GM21723 (cell line): ENCODE measurements around the gene CCDC177.
"Not testable (repeated sequence)": the region's sequence is repeated elsewhere in the genome, so short reads cannot be mapped to it uniquely, and the experiment has no call there.

Experiments
- ATAC-seq: cut with Tn5 transposase; IDR thresholded peaks from one replicate; pipeline ENCODE4 v1.9.1; 2021; ENCODE audit warnings: mild to moderate bottlenecking, moderate library complexity; ENCODE audit not compliant: unreplicated experiment

The CCDC177 gene

DNA sequence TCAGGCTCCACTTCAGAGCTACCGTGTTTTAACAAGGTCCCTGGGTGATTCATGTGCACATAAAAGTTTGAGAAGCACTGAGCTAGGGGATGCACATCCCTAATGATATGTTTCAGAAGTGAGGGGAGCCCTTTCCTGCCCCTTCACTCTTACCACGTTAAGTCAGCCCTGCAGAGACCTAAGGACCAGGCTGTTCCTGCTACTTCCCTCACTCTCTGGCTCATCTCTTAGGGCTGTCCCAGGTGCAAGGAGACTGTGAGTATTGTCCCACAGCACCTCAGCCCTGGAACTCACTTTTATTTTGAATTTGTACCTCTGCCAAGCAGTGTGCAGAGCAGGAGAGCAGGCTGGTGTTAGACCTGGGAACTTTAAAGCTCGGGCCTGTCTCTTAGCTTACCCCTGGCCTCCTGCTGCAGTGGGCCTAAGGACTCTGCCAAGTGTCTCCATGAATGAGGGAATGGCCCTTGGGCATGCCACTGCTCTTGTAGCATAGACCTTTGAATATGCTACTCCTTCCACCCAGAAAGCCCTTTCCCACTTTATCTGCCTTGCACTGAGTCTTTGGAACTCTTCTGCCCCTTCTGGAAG, 25.7 kb upstream of the CCDC177 start:
- no peak for ATAC-seq

DNA sequence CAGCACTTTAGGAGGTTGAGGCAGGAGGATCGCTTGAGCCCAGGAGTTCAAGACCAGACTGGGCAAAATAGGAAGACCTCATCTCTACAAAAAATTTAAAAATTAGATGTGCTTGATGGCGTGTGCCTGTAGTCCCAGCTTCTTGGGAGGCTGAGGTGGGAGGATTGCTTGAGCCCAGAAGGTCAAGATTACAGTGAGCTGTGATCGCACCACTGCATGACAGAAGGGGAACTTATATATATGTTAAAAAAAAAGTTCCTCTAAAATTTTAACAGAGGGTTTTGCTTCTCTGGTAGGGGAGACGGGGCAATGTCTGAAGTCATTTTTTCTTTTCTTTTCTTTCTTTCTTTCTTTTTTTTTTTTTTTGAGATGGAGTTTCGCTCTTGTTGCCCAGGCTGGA, 24.8 kb upstream of the CCDC177 start:
- not testable (repeated sequence) for ATAC-seq

DNA sequence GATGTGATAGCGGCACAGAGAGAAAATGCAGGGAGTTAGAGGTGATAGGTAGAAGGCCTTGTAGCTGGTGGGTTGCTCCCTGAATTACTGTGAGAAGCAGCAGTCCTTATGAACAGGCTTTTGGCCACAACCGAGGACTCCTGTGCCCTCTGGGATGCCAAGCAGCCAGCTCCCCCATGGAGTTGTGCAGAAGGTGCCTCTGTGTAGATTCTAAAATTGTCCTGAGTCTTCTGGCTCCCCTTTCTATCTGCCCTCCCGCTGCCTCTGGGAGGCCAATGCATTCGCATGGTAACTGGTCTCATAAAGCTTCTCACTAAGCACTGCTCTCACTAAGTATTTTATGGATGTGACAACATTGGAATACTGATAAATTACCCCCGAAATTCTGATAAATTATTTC, 20.7 kb upstream of the CCDC177 start:
- ATAC-seq = no peak

DNA sequence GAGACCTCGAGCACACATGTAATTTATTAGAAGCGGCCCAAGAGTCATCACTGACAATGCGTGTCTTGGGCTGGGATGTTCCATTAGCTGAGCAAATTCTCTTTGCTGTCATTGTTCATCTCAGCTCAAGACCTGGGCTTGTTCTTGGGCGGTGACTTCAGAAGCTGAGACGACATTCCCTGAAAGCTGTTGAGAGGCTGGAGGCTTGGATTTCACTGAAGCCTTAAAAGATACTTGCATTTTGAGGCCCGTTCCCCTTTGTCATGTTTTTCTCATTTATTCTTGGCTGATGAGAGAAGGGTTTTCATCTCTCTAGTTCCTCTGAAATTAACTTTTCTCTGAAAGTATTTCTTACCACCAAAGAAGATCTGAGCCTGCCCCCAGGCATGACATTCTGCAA, 20.2 kb upstream of the CCDC177 start:
- no peak for ATAC-seq

DNA sequence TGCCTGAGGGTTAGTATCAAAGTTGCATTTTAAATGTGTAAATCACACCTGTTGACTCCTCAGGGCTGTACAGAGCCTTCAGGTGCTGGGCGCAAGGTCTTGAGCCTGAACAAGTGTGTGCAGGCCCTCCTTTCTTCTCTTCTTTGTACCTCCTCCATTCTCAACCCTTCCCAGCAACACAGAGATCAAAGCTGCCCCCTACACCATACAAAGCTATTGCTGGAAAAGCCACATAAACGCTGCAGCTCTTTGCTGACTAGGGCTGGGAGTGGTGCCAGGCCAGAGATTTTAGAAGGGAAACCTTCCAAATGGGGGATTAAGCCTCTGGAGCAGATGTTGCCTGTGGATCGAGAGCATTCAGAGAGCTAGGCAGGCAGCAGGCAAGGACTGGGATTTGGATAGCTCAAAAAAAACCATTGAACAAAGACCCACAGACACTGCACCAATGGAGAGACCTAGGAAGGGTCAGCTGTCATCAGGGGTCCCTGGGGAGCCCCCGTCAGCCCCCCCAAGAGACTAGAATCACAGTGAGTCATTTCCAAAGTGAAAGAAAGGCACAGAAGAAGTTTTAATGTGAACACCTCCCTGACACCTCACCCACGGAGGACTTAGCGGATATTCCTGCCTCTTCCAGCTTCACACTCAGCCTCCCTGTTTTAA, 18.5 kb upstream of the CCDC177 start:
- no peak for ATAC-seq

DNA sequence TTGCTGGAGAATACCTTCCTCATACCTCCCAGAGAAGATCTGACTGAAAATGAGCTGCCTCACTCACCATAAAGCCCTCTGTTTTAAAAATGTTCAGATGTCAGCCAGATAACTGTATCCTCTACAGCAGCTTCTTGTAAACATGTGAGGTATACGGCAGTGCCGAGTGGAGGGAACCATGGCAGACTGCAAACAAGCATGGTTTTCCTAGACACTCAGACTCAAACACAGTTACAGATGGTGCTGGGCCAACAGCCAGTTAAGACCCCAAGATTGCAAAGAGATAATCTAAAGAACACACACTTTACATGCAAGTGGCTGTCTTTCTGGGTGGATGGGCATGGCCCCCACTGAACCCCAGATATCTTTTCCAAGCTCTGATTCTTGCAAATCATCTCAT, 16.6 kb upstream of the CCDC177 start:
- ATAC-seq = no peak

DNA sequence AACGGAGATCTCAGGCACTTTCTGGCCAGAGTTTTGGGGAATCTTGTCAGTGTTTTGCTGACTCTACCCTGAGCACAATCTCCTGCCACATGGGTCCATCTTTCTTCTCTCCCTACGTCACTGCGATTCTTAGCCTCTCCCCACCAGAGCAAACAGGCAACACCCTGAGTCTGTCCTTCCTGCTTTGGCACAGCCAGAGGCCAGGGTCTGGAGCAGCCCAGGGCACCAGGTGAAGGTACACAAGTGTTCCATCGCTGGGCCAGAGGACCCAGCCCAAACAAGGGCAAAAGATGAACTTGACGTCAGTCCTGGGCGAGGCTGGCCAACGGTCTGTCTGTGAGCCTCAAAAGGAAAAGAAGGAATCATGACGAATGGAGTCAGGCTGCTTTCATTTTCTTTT, 12.7 kb upstream of the CCDC177 start:
- no peak for ATAC-seq

DNA sequence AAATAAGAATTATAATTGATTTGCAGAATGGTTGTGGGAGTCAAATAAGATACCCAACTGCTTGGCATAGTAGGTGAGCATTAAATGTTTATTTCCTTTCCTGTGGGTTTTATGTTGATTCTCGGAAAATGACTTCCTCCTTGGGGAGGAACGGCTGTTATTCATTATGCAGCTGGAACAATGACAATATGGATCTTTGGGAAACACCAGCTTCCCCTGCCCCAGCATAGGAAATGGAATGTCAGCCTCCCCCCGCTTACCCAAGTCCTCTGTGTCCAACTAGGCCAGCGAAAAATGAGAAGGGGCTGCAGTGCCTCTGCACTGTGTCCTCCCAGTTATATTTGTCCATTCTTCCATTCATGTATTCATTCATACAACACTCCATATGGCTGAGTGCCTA, 11.7 kb upstream of the CCDC177 start:
- ATAC-seq = no peak

DNA sequence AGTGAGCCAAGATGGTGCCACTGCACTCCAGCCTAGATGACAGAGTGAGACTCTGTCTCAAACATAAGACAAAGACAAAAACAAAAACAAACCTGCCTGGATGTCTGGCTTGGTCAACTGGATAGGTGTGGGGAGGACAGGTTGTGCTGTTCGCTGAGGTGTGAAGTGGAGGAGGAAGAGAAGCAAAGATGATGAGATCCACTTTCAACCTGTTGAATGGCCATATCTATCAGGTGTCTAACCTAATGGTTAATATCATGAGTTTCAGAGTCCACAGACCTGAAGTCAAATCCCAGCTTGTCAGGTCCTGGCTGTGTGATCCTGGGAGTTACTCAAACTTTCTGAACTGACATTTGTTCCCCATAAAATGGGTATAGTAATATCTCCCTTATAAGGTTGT, 9.7 kb upstream of the CCDC177 start:
- ATAC-seq = no peak

DNA sequence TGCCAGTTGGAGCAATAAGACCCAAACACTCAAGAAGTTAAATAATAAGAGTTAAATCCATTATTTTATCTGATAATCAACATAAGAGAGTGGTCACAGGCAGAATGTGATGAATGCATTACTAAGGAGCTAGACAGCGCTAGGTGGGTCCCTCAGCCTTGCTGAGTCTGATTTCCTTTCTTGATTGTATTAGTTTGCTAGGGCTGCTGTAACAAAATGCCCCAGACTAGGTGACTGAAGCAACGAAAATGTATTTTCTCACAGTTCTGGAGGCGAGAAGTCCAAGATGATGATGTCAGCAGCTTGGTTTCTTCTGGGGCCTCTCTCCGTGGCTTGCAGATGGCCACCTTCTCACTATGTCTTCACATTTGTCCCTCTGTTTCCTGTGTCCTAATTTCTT, 8.2 kb upstream of the CCDC177 start:
- no peak for ATAC-seq

DNA sequence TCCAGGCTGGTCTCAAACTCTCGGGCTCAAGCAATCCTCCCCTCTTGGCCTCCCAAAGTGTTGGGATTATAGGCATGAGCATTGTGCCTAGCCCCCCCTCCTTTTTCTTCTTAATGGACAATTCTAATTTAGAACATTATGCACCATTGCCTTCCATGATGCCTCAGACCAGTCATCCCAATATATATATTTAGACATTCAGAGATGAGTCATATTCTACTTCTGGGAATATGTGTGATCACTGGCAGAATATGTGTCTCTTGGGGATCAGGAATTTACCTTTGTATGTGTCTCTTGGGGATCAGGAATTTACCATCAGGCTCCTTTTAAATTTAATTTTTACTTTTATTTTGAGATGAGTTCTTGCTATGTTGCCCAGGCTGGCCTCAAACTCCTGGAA, 7.5 kb upstream of the CCDC177 start:
- no peak for ATAC-seq

DNA sequence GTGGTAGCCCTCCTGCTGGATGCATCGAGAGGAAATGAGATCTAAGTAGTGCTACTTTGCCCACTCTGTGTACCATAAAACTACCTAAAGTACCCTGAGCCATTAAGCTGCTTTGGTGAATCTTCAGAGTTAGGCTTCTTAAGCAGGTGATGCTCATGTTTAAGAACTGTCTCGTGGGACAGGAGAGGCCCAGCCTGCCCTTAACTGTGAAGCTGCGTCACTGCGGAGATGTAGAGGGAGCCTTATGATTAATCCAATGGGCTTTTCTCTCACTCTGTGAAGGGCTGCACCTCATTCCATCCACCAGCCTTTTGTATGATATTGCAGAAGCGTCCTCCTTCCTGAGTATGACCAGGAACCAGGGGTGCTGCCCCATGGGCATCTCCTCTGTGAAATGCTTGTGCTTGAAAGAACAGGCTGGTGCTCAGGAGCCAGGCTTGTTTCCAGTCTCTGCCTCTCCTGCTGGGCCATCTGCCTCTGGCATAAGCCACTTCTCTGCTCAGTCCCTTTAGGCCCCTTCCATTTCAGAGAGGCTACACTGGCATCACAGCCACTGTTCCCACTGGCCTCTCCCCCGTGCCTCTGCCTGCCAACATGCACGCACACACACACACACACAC, 6.8 kb upstream of the CCDC177 start:
- no peak for ATAC-seq

DNA sequence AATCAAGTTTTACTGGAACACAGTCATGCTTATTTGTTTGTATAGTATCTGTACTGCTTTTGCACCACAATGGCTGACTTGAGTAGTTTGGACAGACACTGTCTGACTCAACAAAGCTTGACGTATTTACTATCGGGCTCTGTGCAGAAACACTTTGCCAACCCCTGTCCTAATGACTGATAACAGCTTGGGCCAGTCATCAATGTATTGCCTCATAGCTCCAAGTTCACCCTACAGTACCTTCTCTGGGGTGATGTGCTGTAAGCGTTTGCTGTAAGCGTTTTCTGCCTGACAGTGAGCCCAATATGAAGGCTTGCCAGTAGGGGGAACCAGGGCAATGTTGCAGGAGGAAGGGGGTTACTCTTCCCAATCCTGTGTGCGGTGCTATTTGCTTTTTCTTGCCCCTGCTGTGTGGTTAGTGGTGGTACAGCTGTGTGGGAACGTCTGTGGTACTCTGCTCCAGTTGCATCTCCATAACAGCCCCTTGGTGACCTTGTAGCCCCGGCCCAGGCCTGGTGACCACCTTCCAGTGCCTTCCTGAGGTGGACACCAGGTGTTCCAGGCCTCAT, 5.4 kb upstream of the CCDC177 start:
- ATAC-seq = no peak

DNA sequence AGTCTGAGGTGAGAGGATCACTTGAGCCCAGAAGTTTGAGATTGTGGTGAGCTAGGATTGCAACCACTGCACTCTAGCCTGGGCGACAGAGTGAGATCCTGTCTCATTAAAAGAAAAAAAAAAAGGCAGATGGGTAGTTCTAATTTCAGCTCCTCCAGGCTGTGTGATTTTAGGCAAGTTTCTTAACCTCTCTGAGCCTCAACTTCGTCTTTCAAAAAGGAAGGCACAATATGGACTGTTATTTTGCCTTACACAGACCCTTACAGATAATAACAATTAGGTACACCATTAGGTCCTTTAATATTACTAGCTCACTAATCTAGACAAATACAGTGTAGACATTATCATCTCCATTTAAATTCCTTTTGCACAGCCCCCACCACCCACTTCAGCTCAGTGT, 4.8 kb upstream of the CCDC177 start:
- no peak for ATAC-seq

DNA sequence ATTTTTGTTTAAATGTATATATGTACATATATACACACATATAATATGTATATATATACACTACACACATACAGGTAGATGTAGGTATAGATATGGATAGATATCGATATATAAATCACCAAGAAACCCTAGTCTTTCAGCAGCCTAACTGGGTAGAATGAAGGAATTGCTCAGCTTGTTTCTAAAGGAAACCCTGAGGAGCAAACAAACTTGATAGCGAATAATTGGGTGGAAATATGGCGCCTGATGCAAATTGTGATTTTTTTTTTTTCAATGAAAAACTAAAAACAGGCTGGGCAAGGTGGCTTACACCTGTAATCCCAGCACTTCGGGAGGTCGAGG, 254 bp upstream of the CCDC177 start:
- no peak for ATAC-seq

DNA sequence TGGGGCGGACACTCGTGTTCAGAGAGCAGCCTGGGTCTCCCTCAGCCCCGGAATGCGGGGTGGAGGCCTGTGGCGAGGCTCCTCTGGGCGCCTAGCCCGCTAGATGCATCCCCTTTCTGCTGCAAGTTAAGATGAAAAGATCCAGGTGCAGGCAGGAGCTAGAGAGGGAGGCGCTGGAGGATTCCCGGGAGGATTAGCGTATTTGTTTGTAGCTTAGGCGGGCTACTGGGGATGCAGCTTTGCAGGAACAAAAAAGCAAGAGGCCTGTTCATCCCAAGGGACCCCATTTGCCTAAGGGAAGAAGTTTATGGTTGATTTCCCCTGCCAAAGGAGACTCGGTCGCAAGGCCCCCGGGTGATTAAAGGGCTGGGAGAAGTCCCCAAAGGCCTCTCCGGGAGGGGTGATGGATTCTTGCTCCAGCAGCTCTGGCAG, 824 bp downstream of the CCDC177 start:
- ATAC-seq = no peak

DNA sequence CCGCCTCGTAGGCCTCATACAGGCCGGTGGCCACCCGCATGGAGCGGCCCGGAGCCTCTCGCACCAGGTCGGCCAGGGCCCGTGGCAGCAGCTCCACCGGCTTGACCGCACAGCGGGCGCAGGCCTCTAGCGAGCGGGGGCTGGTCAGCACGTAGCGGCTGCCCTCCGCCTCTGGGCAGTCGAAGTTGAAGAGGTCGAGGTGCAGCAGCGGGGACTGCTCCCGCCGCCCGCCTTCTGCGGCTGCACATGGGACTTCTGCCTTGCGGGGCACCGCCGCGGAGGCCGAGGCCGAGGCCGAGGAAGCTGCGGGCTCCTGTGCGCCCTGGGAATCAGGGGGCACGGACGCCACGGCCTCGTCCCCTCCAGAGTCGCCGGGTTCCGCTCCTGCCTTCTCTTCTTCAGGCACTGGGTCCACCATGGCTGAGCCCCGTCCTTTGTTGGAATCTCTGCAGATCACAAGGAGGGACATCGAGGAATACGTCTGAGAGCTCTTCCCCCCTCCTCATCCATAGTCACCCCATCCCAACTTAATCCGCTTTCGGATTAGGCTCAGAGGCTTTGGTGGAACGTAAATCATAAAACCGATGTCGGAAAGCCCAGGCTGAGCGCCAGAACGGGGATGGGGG, 1.4 kb downstream of the CCDC177 start:
- no peak for ATAC-seq

DNA sequence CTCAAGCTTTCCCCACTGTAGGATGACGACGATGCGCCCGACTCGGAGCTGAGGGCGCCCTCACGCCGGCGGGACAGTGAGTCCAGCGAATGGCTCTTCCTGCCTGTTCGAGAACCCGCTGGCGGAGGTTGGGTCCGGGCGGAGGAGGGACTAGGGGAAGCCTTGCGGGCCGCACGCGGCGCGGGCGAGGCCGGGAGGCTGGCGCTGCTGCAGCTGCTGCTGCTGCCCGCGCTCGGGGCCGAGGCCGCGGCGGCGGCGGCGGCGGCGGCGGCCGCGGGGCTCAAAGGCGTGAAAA, 1.9 kb downstream of the CCDC177 start:
- no peak for ATAC-seq

DNA sequence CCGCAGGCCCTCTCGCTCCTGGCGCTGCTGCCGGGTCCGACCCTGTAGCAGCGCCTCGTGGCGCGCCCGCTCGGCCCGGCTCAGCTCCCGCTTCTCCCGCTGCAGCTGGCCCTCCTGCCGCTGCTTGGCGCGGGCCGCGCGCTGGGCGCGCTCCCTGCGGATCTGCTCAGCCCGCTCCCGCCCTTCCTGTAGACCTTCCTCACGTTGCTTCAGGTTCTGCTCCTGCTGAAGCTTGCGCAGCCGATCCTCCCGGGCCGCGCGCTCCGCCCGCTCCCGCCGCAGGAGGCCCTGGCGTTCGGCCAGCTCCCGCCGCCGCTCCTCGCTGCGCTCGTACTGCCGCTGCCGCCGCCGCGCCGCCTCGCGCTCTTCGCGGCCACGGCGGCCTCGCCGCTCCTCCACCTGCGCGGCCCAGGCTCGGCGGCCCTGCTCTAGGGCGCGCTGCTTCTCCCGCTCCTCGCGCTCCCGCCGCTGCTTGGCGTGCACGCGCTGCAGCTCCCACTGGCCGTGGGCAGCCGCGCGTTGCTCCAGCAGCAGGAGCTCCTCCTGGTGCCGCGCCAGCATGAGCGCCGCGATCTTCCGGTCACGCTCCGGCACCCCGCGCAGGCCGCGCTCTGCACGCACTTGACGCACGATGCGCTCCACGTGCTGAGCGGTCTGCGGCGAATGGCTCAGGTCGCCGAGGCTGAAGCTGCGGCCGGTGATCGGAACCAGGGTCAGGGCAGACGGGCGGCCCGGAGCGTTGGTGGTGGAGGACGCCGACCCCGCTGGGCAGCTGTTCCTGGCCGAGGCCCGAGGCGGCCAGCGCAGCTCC, 2.4 kb downstream of the CCDC177 start:
- ATAC-seq = no peak

DNA sequence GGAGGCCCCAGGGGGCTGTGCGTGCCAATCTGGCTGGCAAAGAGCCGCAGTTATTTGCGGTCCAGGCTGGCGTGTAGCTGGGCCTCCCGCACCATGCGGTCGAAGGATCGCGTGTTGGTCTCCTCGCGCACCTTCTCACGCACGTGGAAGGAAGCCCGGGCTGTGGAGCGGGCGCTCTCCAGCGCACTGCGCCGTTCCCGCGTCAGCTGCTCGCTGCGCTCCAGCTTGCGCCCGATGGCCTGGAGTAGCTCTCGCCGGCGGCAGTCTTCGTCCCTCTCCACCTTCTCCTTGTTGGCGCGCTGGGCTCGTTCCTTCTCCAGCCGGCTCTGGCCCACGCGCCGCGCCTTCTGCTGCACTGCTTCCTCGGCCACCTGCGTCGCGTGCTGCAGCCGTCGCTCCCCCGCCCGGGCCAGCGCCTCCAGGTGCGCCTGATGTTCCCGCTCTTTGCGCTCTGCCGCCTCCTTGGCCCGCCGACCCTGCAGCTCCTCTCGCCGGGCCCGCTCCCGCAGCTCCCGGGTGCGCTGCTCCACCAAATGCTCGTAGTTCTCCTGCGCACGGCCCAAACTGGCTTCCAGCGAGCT, 3.1 kb downstream of the CCDC177 start:
- no peak for ATAC-seq

DNA sequence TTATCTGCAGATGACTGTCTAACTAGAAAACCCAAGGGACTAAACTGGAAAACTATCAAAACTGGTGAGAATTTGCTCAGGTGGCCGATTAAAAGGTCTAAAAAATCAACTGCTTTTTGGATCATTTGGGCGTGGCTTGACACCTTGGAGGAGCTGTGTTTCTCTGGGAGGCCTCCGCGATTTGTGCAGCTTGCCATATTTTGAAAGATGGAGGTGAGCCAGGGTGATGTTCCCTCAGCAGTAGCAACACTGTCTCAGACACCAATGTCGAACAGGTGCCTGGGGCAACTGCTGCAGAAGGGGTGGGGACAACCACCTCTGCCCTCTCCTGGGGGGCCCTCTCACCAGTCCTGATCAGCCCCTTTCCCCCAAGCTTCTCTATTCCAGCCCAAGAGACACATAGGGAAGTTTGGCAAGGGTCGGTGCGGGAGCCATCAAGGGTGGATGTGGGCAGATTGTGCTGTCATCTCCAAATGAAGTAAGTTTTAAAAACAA, 3.8 kb downstream of the CCDC177 start:
- ATAC-seq = no peak
